Measurements from ENCODE around the gene RFC4. TPM values are rescaled to one million over a fixed set of nuclear protein-coding genes. Genes with fewer than 3 reads are reported as not detected.
A peak's percentile ranks its signal among the peaks of the same experiment; 100 is the strongest.

RFC4 gene
- total and polyA plus RNA-seq, 2 experiments from 2014 or later: 73.3 to 107 TPM

GRCh38 chr3:186821429-186822387, 15.4 kb upstream of the RFC4 start:
- no peak overlapping the region for H3K4me2 ChIP-seq
- no peak overlapping the region for H3K27ac ChIP-seq (ENCODE audit: low read depth)
- no peak overlapping the region for H2AFZ ChIP-seq
- Mint-ChIP-seq H3K27me3 (ENCODE audit: insufficient read depth, low read depth, poor library complexity) (peaks cover 15% of the 10 kb centered on the region), H3K4me3 (no peak overlapping the region), H3K36me3 (ENCODE audit: low read depth) (no peaks in the 10 kb centered on the region), H3K27ac (peak overlapping the region; percentile 78; the same call in 1 of the 2 replicates), H3K9me3 (no peaks in the 10 kb centered on the region), H3K4me1 (peaks cover 25% of the 10 kb centered on the region)
- H4K20me1 ChIP-seq (replicated peaks; ENCODE audit: insufficient read depth): peaks cover 5% of the 10 kb centered on the region
- peaks cover 28% of the 10 kb centered on the region for H3K27me3 ChIP-seq (ENCODE audit: insufficient read depth)
- DNase-seq (ENCODE audit: low spot score): peak; percentile 85
- no peaks in the 10 kb centered on the region for H3K79me2 ChIP-seq (replicated peaks; ENCODE audit: insufficient read depth)
- no peaks in the 10 kb centered on the region for H3K9me2 ChIP-seq (ENCODE audit: insufficient read depth)
- no peaks in the 10 kb centered on the region for H3K36me3 ChIP-seq (ENCODE audit: insufficient read depth)
- H3K4me3 ChIP-seq: no peak overlapping the region
- TF ChIP-seq, protein P1, sequence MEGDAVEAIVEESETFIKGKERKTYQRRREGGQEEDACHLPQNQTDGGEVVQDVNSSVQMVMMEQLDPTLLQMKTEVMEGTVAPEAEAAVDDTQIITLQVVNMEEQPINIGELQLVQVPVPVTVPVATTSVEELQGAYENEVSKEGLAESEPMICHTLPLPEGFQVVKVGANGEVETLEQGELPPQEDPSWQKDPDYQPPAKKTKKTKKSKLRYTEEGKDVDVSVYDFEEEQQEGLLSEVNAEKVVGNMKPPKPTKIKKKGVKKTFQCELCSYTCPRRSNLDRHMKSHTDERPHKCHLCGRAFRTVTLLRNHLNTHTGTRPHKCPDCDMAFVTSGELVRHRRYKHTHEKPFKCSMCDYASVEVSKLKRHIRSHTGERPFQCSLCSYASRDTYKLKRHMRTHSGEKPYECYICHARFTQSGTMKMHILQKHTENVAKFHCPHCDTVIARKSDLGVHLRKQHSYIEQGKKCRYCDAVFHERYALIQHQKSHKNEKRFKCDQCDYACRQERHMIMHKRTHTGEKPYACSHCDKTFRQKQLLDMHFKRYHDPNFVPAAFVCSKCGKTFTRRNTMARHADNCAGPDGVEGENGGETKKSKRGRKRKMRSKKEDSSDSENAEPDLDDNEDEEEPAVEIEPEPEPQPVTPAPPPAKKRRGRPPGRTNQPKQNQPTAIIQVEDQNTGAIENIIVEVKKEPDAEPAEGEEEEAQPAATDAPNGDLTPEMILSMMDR (conservative IDR thresholded peaks at IDR 0.05; ENCODE audit: low read depth in 2 of 2): peak; percentile 74 to 86
- TF ChIP-seq EZH2 (IDR thresholded peaks at IDR 0.05; ENCODE audit: low read depth, unreplicated experiment): no peak
- peaks cover 21% of the 10 kb centered on the region for H3K4me1 ChIP-seq (ENCODE audit: insufficient read depth)
- H3F3A ChIP-seq (replicated peaks; ENCODE audit: low read depth): peaks cover 5% of the 10 kb centered on the region; the same call in 1 of the 2 replicates
- no peak for ATAC-seq

- no peak overlapping the region for H3K27ac Mint-ChIP-seq
- H3K9me2 ChIP-seq (ENCODE audit: insufficient read depth): no peaks in the 10 kb centered on the region
- TF ChIP-seq EZH2phosphoT487 (IDR thresholded peaks at IDR 0.05; ENCODE audit: unreplicated experiment) (no peak), STAT1 (IDR thresholded peaks at IDR 0.05; ENCODE audit: unreplicated experiment) (no peak), ZNF331 (CRISPR knock-in tag; IDR thresholded peaks at IDR 0.05; ENCODE audit: low read depth) (no peak)
Observed at GRCh38 chr3:186818956-186819355, 12.7 kb upstream of the RFC4 start.

DNA sequence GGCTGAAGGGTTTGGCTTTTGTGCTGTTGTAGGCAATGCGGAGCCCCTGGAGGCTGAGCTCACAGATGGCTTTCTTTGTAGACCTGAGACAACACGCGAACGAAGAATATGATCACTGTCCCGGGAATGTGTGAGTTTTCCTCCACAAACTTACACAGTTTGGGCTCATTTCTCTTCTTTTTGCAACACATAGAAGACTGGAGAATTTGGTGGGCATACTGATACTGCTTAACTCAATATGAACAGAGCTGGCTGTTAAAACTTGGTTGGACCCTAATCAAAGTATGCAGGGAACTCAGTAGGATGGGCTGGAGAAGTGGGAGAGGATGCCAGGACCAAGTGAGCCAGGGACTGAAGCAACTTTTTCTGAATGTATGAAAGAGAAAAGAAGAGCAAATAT, 12.2 kb upstream of the RFC4 start:
- Histone ChIP-seq H3K4me1 (ENCODE audit: insufficient read depth) (peaks cover 13% of the 10 kb centered on the region), H2AFZ (no peak overlapping the region), H4K20me1 (replicated peaks; ENCODE audit: insufficient read depth) (no peaks in the 10 kb centered on the region), H3K27ac (ENCODE audit: low read depth) (no peak overlapping the region), H3K4me2 (no peak overlapping the region), H3K27me3 (ENCODE audit: insufficient read depth) (no peaks in the 10 kb centered on the region), H3K9me2 (ENCODE audit: insufficient read depth) (no peaks in the 10 kb centered on the region), H3K4me3 (no peak overlapping the region), H3K36me3 (ENCODE audit: insufficient read depth) (no peaks in the 10 kb centered on the region), H3K79me2 (replicated peaks; ENCODE audit: insufficient read depth) (no peaks in the 10 kb centered on the region), H3F3A (replicated peaks; ENCODE audit: low read depth) (no peaks in the 10 kb centered on the region)
- ATAC-seq (no peak), DNase-seq (ENCODE audit: low spot score) (no peak)
- H3K4me3 Mint-ChIP-seq: no peak overlapping the region
- no peaks in the 10 kb centered on the region for H3K9me3 Mint-ChIP-seq
- peaks cover 14% of the 10 kb centered on the region for H3K4me1 Mint-ChIP-seq
- H3K36me3 Mint-ChIP-seq (ENCODE audit: low read depth): no peaks in the 10 kb centered on the region
- peaks cover 2% of the 10 kb centered on the region for H3K27me3 Mint-ChIP-seq (ENCODE audit: insufficient read depth, low read depth, poor library complexity)
- H3K27ac Mint-ChIP-seq: no peak overlapping the region
- TF ChIP-seq EZH2 (IDR thresholded peaks at IDR 0.05; ENCODE audit: low read depth, unreplicated experiment): no peak
- no peak for TF ChIP-seq EZH2phosphoT487 (IDR thresholded peaks at IDR 0.05; ENCODE audit: unreplicated experiment)
- TF ChIP-seq NANOG (IDR thresholded peaks at IDR 0.05; ENCODE audit: borderline replicate concordance): no peak
- TF ChIP-seq ETS1 (IDR thresholded peaks at IDR 0.05): no peak
- TF ChIP-seq JUNB (IDR thresholded peaks at IDR 0.05; ENCODE audit: unreplicated experiment): no peak
- TF ChIP-seq, protein P1 (conservative IDR thresholded peaks at IDR 0.05; ENCODE audit: low read depth in 2 of 2): no peak
- TF ChIP-seq ZNF114 (CRISPR knock-in tag; IDR thresholded peaks at IDR 0.05): no peak

More at GRCh38 chr3:186818956-186819355, 12.7 kb upstream of the RFC4 start:
- DNase-seq (ENCODE audit: low spot score): no peak
- no peak overlapping the region for H3K27ac ChIP-seq (ENCODE audit: low read depth)
- H3K27me3 ChIP-seq (ENCODE audit: insufficient read depth): peaks cover under 1% of the 10 kb centered on the region; the same call in 1 of the 2 replicates
- no peaks in the 10 kb centered on the region for H3K9me3 Mint-ChIP-seq
- no peak overlapping the region for H3K4me3 ChIP-seq
- no peaks in the 10 kb centered on the region for H3K36me3 Mint-ChIP-seq (ENCODE audit: low read depth)
- H3K27me3 Mint-ChIP-seq (ENCODE audit: insufficient read depth, low read depth, poor library complexity): peaks cover 2% of the 10 kb centered on the region
- peaks cover 13% of the 10 kb centered on the region for H3K4me1 ChIP-seq (ENCODE audit: insufficient read depth)
- H3K79me2 ChIP-seq (replicated peaks; ENCODE audit: insufficient read depth): no peaks in the 10 kb centered on the region
- no peak overlapping the region for H2AFZ ChIP-seq
- H3K4me3 Mint-ChIP-seq: no peak overlapping the region
- ATAC-seq: no peak
- H3K4me1 Mint-ChIP-seq: peaks cover 15% of the 10 kb centered on the region
- no peak overlapping the region for H3K4me2 ChIP-seq
- no peaks in the 10 kb centered on the region for H3F3A ChIP-seq (replicated peaks; ENCODE audit: low read depth)
- H4K20me1 ChIP-seq (replicated peaks; ENCODE audit: insufficient read depth): no peaks in the 10 kb centered on the region
- no peaks in the 10 kb centered on the region for H3K36me3 ChIP-seq (ENCODE audit: insufficient read depth)
